Measurements from ENCODE around the gene CYP4A11. TPM values are rescaled to one million over a fixed set of nuclear protein-coding genes. Genes with fewer than 3 reads are reported as not detected.
"Not testable (repeated sequence)": the region's sequence is repeated elsewhere in the genome, so short reads cannot be mapped to it uniquely, and the experiment has no call there.

The CYP4A11 gene
- total and polyA plus RNA-seq, 3 experiments from 2014 or later = not detected

- Mint-ChIP-seq H3K36me3 (no peaks in the 10 kb centered on the region), H3K9me3 (no peaks in the 10 kb centered on the region), H3K4me3 (no peak overlapping the region), H3K4me1 (no peaks in the 10 kb centered on the region), H3K27me3 (peaks cover 4 to 7% of the 10 kb centered on the region in 2 donors), H3K27ac (no peak overlapping the region)
- ChIA-PET CTCF (no interaction called here), POLR2A (no interaction called here)
- Histone ChIP-seq H3K4me1 (ENCODE audit: insufficient read depth, low read length) (no peaks in the 10 kb centered on the region), H3K36me3 (ENCODE audit: insufficient read depth, low read length) (no peaks in the 10 kb centered on the region), H3K9me3 (ENCODE audit: low read length) (no peaks in the 10 kb centered on the region), H3K27ac (ENCODE audit: low read depth, low read length) (no peak overlapping the region), H3K4me3 (ENCODE audit: low read length) (no peak overlapping the region), H3K27me3 (ENCODE audit: insufficient read depth, low read length, poor library complexity, severe bottlenecking) (no peaks in the 10 kb centered on the region)
- no peak for DNase-seq
Observed at GRCh38 chr1:46936788-46937187, 4.5 kb downstream of the CYP4A11 start.

GRCh38 chr1:46934852-46935251 lies 6.4 kb downstream of the CYP4A11 start:
- POLR2A ChIA-PET; H3K36me3 ChIP-seq (ENCODE audit: insufficient read depth, low read length); H3K27ac ChIP-seq (ENCODE audit: low read depth, low read length); H3K4me3 Mint-ChIP-seq; H3K4me1 ChIP-seq (ENCODE audit: insufficient read depth, low read length); H3K27me3 ChIP-seq (ENCODE audit: insufficient read depth, low read length, poor library complexity, severe bottlenecking); H3K4me1 Mint-ChIP-seq; H3K9me3 Mint-ChIP-seq; H3K27ac Mint-ChIP-seq; CTCF ChIA-PET; H3K9me3 ChIP-seq (ENCODE audit: low read length); H3K36me3 Mint-ChIP-seq; DNase-seq; H3K4me3 ChIP-seq (ENCODE audit: low read length): not testable (repeated sequence)
- H3K27me3 Mint-ChIP-seq = peaks cover 7 to 16% of the 10 kb centered on the region in 2 donors

GRCh38 chr1:46932020-46932419 lies 9.3 kb downstream of the CYP4A11 start:
- H3K36me3 Mint-ChIP-seq; H3K9me3 Mint-ChIP-seq; H3K9me3 ChIP-seq (ENCODE audit: low read length); H3K4me1 ChIP-seq (ENCODE audit: insufficient read depth, low read length); H3K27ac ChIP-seq (ENCODE audit: low read depth, low read length); CTCF ChIA-PET; H3K4me3 ChIP-seq (ENCODE audit: low read length); POLR2A ChIA-PET; H3K36me3 ChIP-seq (ENCODE audit: insufficient read depth, low read length); H3K27ac Mint-ChIP-seq; H3K4me3 Mint-ChIP-seq; H3K4me1 Mint-ChIP-seq; DNase-seq; H3K27me3 ChIP-seq (ENCODE audit: insufficient read depth, low read length, poor library complexity, severe bottlenecking): not testable (repeated sequence)
- H3K27me3 Mint-ChIP-seq = peaks cover 15 to 31% of the 10 kb centered on the region in 2 donors

GRCh38 chr1:46931151-46931550 lies 10.1 kb downstream of the CYP4A11 start:
- no peak for DNase-seq
- Histone ChIP-seq H3K36me3 (ENCODE audit: insufficient read depth, low read length) (no peaks in the 10 kb centered on the region), H3K27me3 (ENCODE audit: insufficient read depth, low read length, poor library complexity, severe bottlenecking) (no peaks in the 10 kb centered on the region), H3K4me1 (ENCODE audit: insufficient read depth, low read length) (no peaks in the 10 kb centered on the region), H3K4me3 (ENCODE audit: low read length) (no peak overlapping the region), H3K9me3 (ENCODE audit: low read length) (no peaks in the 10 kb centered on the region), H3K27ac (ENCODE audit: low read depth, low read length) (no peak overlapping the region)
- ChIA-PET CTCF (no interaction called here), POLR2A (no interaction called here)
- H3K27me3 Mint-ChIP-seq = peaks cover 15 to 38% of the 10 kb centered on the region in 2 donors
- no peak overlapping the region for H3K27ac Mint-ChIP-seq
- no peaks in the 10 kb centered on the region for H3K36me3 Mint-ChIP-seq
- no peak overlapping the region for H3K4me3 Mint-ChIP-seq
- no peaks in the 10 kb centered on the region for H3K4me1 Mint-ChIP-seq
- no peaks in the 10 kb centered on the region for H3K9me3 Mint-ChIP-seq

- Mint-ChIP-seq H3K27ac (no peak overlapping the region), H3K27me3 (peaks cover 21 to 61% of the 10 kb centered on the region in 2 donors), H3K4me1 (no peaks in the 10 kb centered on the region), H3K4me3 (no peak overlapping the region), H3K36me3 (no peaks in the 10 kb centered on the region), H3K9me3 (peaks cover 2 to 12% (median 4%) of the 10 kb centered on the region in 5 donors)
- no peaks in the 10 kb centered on the region for H3K4me1 ChIP-seq (ENCODE audit: insufficient read depth, low read length)
- H3K27ac ChIP-seq (ENCODE audit: low read depth, low read length) = no peak overlapping the region
- H3K27me3 ChIP-seq (ENCODE audit: insufficient read depth, low read length, poor library complexity, severe bottlenecking) = no peaks in the 10 kb centered on the region
- no peaks in the 10 kb centered on the region for H3K9me3 ChIP-seq (ENCODE audit: low read length)
- H3K4me3 ChIP-seq (ENCODE audit: low read length) = no peak overlapping the region
- no peaks in the 10 kb centered on the region for H3K36me3 ChIP-seq (ENCODE audit: insufficient read depth, low read length)
- DNase-seq = no peak
- ChIA-PET POLR2A (no interaction called here), CTCF (no interaction called here)
Observed at GRCh38 chr1:46927249-46927835, 13.9 kb downstream of the CYP4A11 start.

- H3K4me3 ChIP-seq (ENCODE audit: low read length) = no peak overlapping the region
- H3K4me1 ChIP-seq (ENCODE audit: insufficient read depth, low read length) = no peaks in the 10 kb centered on the region
- Mint-ChIP-seq H3K9me3 (peaks cover 16 to 22% (median 17%) of the 10 kb centered on the region in 5 donors), H3K4me1 (no peaks in the 10 kb centered on the region), H3K27ac (peak overlapping the region in 1 of 8 donors; percentile 55), H3K4me3 (no peak overlapping the region), H3K36me3 (no peaks in the 10 kb centered on the region), H3K27me3 (peaks cover 1 to 13% of the 10 kb centered on the region in 2 donors)
- H3K27ac ChIP-seq (ENCODE audit: low read depth, low read length) = no peak overlapping the region
- no peak for DNase-seq
- H3K36me3 ChIP-seq (ENCODE audit: insufficient read depth, low read length) = no peaks in the 10 kb centered on the region
- CTCF ChIA-PET = no interaction called here
- POLR2A ChIA-PET = no interaction called here
- H3K9me3 ChIP-seq (ENCODE audit: low read length) = no peaks in the 10 kb centered on the region
- H3K27me3 ChIP-seq (ENCODE audit: insufficient read depth, low read length, poor library complexity, severe bottlenecking) = no peaks in the 10 kb centered on the region
Observed at GRCh38 chr1:46910790-46911189, 30.5 kb downstream of the CYP4A11 start.

GRCh38 chr1:46903481-46903880 lies 37.8 kb downstream of the CYP4A11 start:
- Histone ChIP-seq H3K4me3 (ENCODE audit: low read length) (no peak overlapping the region), H3K27ac (ENCODE audit: low read depth, low read length) (no peak overlapping the region), H3K36me3 (ENCODE audit: insufficient read depth, low read length) (no peaks in the 10 kb centered on the region), H3K27me3 (ENCODE audit: insufficient read depth, low read length, poor library complexity, severe bottlenecking) (no peaks in the 10 kb centered on the region), H3K9me3 (ENCODE audit: low read length) (no peaks in the 10 kb centered on the region), H3K4me1 (ENCODE audit: insufficient read depth, low read length) (no peaks in the 10 kb centered on the region)
- peaks cover 0 to 4% (median 0%) of the 10 kb centered on the region in 3 donors for H3K36me3 Mint-ChIP-seq
- no peak for DNase-seq
- peaks cover 0 to 40% of the 10 kb centered on the region in 2 donors for H3K27me3 Mint-ChIP-seq
- H3K4me3 Mint-ChIP-seq = no peak overlapping the region
- H3K27ac Mint-ChIP-seq = no peak overlapping the region
- H3K4me1 Mint-ChIP-seq = no peaks in the 10 kb centered on the region
- CTCF ChIA-PET = no interaction called here
- H3K9me3 Mint-ChIP-seq = peaks cover 15 to 31% (median 20%) of the 10 kb centered on the region in 5 donors
- POLR2A ChIA-PET = no interaction called here

- no peak for DNase-seq
- Histone ChIP-seq H3K4me1 (ENCODE audit: insufficient read depth, low read length) (no peaks in the 10 kb centered on the region), H3K27ac (ENCODE audit: low read depth, low read length) (no peak overlapping the region), H3K9me3 (ENCODE audit: low read length) (no peaks in the 10 kb centered on the region), H3K27me3 (ENCODE audit: insufficient read depth, low read length, poor library complexity, severe bottlenecking) (no peaks in the 10 kb centered on the region), H3K36me3 (ENCODE audit: insufficient read depth, low read length) (no peaks in the 10 kb centered on the region), H3K4me3 (ENCODE audit: low read length) (no peak overlapping the region)
- ChIA-PET POLR2A (no interaction called here), CTCF (no interaction called here)
- H3K4me1 Mint-ChIP-seq = no peaks in the 10 kb centered on the region
- H3K36me3 Mint-ChIP-seq = peaks cover 0 to 4% (median 0%) of the 10 kb centered on the region in 3 donors
- peaks cover 3 to 15% (median 6%) of the 10 kb centered on the region in 5 donors for H3K9me3 Mint-ChIP-seq
- no peak overlapping the region for H3K4me3 Mint-ChIP-seq
- H3K27ac Mint-ChIP-seq = no peak overlapping the region
- H3K27me3 Mint-ChIP-seq = peaks cover 0 to 36% of the 10 kb centered on the region in 2 donors
Observed at GRCh38 chr1:46900401-46900800, 40.9 kb downstream of the CYP4A11 start.

GRCh38 chr1:46881656-46882055 lies 59.6 kb downstream of the CYP4A11 start:
- H3K36me3 Mint-ChIP-seq; H3K36me3 ChIP-seq (ENCODE audit: insufficient read depth, low read length); H3K27me3 Mint-ChIP-seq; H3K9me3 Mint-ChIP-seq; H3K4me3 ChIP-seq (ENCODE audit: low read length); H3K4me1 Mint-ChIP-seq; DNase-seq; H3K4me1 ChIP-seq (ENCODE audit: insufficient read depth, low read length); POLR2A ChIA-PET; H3K27ac ChIP-seq (ENCODE audit: low read depth, low read length); H3K4me3 Mint-ChIP-seq; CTCF ChIA-PET; H3K27me3 ChIP-seq (ENCODE audit: insufficient read depth, low read length, poor library complexity, severe bottlenecking); H3K9me3 ChIP-seq (ENCODE audit: low read length); H3K27ac Mint-ChIP-seq: not testable (repeated sequence)
